ENCODE data around the gene UVSSA.
A peak's percentile ranks its signal among the peaks of the same experiment; 100 is the strongest.
"Not testable (repeated sequence)": the region's sequence is repeated elsewhere in the genome, so short reads cannot be mapped to it uniquely, and the experiment has no call there.

The UVSSA gene

DNA sequence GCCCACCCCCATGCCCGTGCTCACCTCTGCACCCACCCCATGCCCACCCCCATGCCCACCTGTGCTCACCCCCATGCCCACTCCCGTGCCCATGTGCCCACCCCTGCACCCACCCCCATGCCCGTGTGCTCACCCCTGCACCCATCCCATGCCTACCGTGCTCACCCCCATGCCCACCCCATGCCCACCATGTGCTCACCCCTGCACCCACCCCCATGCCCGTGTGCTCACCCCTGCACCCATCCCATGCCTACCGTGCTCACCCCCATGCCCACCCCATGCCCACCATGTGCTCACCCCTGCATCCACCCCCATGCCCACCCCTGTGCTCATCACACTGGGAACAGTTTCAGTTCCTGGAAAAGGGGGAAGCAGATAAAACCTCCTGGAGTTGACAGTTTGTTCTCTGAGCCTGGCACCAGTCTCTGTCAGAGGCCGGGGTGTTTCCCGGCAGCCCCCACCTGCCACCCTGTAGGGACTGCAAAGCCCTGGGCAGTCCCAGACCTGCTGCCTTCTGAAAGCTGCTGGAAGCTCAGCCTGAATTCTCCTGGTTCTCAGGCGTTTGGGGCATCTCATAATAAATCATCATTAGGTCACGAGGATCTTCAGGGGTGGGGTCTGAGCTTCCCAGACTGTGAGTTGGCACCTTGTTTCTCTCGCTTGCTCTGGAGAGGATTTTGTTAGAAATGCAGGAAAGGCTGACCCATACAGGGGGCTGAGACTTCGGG, 13.0 kb upstream of the UVSSA start:
- not testable (repeated sequence) for H3K27me3 Mint-ChIP-seq; DNase-seq (ENCODE audit: low spot score in 2 of 2); ATAC-seq (ENCODE audit: low read depth); H3K9me3 Mint-ChIP-seq; H3K4me3 Mint-ChIP-seq; H3K27ac Mint-ChIP-seq; H3K4me1 Mint-ChIP-seq
- H3K36me3 Mint-ChIP-seq = peaks cover 30% of the 10 kb centered on the region

DNA sequence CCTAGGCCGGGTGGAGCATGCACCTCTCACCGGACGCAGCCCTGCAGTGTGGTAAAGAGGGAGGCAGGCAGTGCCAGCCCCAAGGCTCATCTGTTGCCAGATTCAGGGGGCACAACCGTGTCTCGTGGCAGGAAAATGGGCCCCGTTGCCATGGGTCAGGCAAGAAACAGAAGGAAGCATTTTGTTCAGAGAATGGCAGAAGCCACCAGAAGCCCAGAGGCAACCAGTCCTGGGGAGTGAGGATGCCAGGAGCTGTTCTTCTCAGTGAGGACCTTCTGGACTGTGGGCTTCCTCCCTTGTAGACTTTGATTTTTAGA, 12.5 kb upstream of the UVSSA start:
- Mint-ChIP-seq H3K36me3 (peaks cover 33% of the 10 kb centered on the region), H3K4me3 (no peak overlapping the region), H3K27me3 (no peaks in the 10 kb centered on the region), H3K4me1 (peaks cover 5% of the 10 kb centered on the region), H3K9me3 (peaks cover 2% of the 10 kb centered on the region), H3K27ac (no peak overlapping the region)
- no peak for ATAC-seq (ENCODE audit: low read depth)
- DNase-seq (ENCODE audit: low spot score in 2 of 2) = no peak

DNA sequence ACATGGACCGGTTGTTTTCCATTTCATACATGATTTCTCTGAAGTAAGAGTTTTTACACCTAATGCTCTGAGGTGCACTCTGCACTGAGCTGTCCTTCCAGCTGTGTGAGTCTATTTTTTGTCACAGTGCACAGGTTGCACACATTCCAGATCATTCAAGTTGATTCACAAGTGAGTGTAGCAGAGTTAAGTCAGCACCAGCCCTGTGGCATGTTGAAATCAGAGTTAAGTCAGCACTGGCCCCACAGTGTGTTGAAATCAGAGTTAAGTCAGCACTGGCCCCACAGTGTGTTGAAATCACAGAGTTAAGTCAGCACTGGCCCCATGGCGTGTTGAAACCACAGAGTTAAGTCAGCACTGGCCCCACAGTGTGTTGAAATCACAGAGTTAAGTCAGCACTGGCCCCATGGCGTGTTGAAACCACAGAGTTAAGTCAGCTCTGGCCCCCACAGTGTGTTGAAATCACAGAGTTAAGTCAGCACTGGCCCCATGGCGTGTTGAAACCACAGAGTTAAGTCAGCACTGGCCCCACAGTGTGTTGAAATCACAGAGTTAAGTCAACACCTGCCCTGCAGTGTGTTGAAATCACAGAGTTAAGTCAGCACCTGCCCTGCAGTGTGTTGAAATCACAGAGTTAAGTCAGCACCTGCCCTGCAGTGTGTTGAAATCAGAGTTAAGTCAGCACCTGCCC, 11.7 kb upstream of the UVSSA start:
- H3K27me3 Mint-ChIP-seq; H3K4me3 Mint-ChIP-seq; ATAC-seq (ENCODE audit: low read depth); H3K9me3 Mint-ChIP-seq; H3K27ac Mint-ChIP-seq; DNase-seq (ENCODE audit: low spot score in 2 of 2); H3K4me1 Mint-ChIP-seq: not testable (repeated sequence)
- H3K36me3 Mint-ChIP-seq = peaks cover 33% of the 10 kb centered on the region

DNA sequence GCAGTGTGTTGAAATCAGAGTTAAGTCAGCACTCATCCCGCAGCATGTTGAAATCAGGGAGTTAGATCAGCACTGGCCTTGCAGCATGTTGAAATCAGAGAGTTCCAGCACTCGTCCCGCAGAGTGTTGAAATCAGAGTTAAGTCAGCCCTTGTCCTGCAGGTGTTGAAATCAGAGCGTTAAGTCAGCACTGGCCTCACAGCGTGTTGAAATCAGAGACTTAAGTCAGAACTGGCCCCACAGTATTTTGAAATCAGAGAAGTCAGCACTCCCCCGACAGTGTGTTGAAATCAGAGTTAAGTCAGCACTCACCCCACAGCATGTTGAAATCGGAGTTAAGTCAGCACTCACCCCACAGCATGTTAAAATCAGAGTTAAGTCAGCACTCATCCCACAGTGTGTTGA, 10.9 kb upstream of the UVSSA start:
- no peaks in the 10 kb centered on the region for H3K27me3 Mint-ChIP-seq
- H3K4me3 Mint-ChIP-seq = no peak overlapping the region
- peaks cover 38% of the 10 kb centered on the region for H3K36me3 Mint-ChIP-seq
- H3K9me3 Mint-ChIP-seq = peaks cover 2% of the 10 kb centered on the region
- H3K4me1 Mint-ChIP-seq = peaks cover 5% of the 10 kb centered on the region
- H3K27ac Mint-ChIP-seq = no peak overlapping the region
- DNase-seq (ENCODE audit: low spot score in 2 of 2) (no peak), ATAC-seq (ENCODE audit: low read depth) (no peak)

DNA sequence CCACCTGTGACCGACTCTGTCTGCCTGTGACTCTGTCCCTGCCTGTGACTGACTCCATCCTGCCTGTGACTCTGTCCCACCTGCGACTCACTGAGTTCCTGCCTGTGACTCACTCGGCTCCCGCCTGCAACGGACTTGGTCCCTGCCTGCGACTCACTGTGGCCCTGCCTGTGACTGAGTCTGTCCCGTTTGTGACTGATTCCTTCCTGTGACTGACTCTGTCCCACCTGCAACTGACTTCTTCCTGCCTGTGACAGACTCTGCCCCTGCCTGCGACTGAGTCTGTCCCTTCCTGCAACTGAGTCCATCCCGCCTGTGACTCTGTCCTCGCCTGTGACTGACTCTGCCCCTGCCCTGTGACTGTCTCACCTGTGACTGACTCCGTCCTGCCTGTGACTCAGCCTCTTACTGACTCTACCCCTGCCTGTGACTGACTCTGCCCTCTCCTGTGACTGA, 9.6 kb upstream of the UVSSA start:
- H3K4me3 Mint-ChIP-seq = no peak overlapping the region
- DNase-seq (ENCODE audit: low spot score in 2 of 2) (no peak), ATAC-seq (ENCODE audit: low read depth) (no peak)

DNA sequence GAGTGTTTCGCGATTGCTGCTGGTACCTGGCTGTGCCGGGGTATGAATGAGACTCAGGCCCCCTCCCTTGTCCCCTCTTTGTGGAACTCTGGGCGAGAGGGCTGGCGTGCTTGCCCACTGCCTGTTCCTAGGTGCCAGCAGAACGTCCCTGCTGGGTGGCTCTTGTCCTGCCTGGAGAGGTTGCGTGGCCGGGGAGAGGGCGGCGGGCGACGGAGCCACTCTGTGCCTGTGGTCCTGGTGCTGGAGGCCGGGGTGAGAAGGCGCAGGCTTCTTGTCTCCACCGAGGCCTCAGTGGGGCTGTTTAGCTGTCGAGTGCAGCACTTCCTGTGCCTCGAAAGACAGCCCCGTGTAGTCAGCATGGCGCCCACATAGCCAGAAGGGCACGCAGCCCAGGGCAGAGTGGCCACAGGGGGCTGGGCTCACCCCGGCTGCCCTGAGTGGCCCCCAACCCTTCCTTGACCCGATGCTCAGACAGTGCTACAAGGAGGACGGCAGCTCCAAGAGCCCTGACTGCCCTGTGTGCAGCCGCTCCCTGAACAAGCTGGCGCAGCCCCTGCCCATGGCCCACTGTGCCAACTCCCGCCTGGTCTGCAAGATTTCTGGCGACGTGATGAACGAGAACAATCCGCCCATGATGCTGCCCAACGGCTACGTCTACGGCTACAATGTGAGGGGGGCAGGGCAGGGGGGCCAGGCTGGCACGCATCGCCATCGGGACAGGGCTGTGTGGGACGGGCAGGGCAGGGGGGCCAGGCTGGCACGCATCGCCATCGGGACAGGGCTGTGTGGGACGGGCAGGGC, 8.9 kb upstream of the UVSSA start:
- Mint-ChIP-seq H3K27me3 (no peaks in the 10 kb centered on the region), H3K4me3 (no peak overlapping the region), H3K27ac (no peak overlapping the region), H3K36me3 (peaks cover 35% of the 10 kb centered on the region), H3K4me1 (no peaks in the 10 kb centered on the region), H3K9me3 (peaks cover 2% of the 10 kb centered on the region)
- ATAC-seq (ENCODE audit: low read depth) (no peak), DNase-seq (ENCODE audit: low spot score in 2 of 2) (no peak)

More for the DNA sequence above, 9.6 kb upstream of the UVSSA start:
- Mint-ChIP-seq H3K9me3 (peaks cover 2% of the 10 kb centered on the region), H3K27me3 (no peaks in the 10 kb centered on the region), H3K4me1 (no peaks in the 10 kb centered on the region), H3K27ac (peak overlapping the region; percentile 20), H3K36me3 (peaks cover 35% of the 10 kb centered on the region)

DNA sequence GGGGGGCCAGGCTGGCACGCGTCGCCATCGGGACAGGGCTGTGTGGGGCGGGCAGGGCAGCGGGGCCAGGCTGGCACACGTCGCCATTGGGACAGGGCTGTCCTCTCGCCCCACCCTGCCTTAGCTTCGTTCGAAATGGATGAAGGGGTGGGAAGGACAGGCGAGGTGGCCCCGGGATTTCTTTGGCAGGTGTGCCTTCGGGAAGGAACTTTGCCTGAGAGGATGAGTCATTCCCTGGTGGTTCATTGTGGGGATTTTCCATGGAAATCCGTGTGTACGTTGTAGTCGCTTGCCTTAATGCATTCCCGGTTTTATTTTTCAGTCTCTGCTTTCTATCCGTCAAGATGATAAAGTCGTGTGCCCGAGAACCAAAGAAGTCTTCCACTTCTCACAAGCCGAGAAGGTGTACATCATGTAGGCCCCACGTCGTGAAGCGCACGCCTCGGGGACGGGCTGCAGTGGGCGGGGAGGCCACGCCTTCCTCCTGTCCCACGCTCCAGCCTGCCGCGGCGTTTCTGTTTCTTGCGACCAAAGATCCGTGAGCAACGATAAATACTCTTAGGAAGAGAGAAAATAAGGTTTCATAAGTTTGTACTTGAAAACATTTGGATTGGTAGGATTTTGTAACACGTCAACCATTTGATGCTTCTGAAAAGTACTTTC, 8.1 kb upstream of the UVSSA start:
- ATAC-seq (ENCODE audit: low read depth) (no peak), DNase-seq (ENCODE audit: low spot score in 2 of 2) (no peak)
- Mint-ChIP-seq H3K4me1 (no peaks in the 10 kb centered on the region), H3K27ac (no peak overlapping the region), H3K9me3 (peaks cover 2% of the 10 kb centered on the region), H3K36me3 (peaks cover 35% of the 10 kb centered on the region), H3K4me3 (no peak overlapping the region), H3K27me3 (no peaks in the 10 kb centered on the region)

DNA sequence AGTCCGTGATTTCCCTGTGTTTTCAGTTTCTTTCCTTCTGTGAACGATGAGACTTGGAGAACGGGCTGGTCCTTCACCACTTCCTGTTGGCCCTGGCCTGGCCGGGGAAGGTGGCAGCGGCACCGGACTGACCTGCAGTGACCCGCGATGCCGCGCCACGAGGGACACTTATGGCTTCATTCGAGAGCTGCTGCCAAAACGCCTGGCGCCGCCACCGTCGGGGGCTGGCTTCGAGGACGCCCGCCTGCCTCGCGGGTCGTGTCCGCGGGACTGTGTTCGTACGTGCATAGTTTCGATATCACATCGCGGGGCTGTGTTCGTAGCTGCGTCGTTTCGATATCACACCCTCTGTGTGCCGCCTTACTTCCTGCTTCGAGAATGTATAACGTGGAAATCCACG, 7.5 kb upstream of the UVSSA start:
- ATAC-seq (ENCODE audit: low read depth) (no peak), DNase-seq (ENCODE audit: low spot score in 2 of 2) (no peak)
- no peak overlapping the region for H3K4me3 Mint-ChIP-seq
- peaks cover 2% of the 10 kb centered on the region for H3K9me3 Mint-ChIP-seq
- no peaks in the 10 kb centered on the region for H3K27me3 Mint-ChIP-seq
- H3K4me1 Mint-ChIP-seq = peaks cover under 1% of the 10 kb centered on the region
- H3K27ac Mint-ChIP-seq = no peak overlapping the region
- H3K36me3 Mint-ChIP-seq = peaks cover 35% of the 10 kb centered on the region

DNA sequence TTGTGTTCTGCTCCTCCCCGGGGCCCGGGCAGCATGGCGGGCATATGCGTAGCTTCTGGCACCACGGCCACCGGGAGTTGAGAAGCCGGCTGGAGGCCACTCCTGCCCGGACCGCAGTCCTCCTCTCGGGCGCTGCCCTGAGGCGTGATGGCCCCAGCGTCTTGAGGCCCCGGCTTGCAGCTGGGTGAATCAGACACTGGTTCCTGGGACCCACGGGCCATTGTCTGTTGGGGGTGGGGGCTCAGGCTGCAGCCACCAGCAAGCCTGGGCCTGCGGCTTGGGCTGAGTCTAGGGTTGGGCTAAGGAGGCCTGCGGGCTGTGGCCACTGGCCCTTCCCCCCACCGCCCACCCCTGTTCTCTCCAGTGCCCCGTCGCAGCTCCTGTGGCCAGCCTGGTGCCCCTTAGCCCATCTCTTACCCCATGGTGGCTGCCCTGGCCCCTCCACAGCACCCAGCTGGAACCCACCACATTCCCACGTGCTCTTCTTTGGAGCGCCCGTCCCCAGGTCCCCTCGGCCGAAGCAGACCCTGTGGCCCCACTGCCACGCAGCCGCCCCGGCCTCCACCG, 6.7 kb upstream of the UVSSA start:
- ATAC-seq (ENCODE audit: low read depth) (no peak), DNase-seq (ENCODE audit: low spot score in 2 of 2) (no peak)
- H3K36me3 Mint-ChIP-seq = peaks cover 35% of the 10 kb centered on the region
- H3K27me3 Mint-ChIP-seq = no peaks in the 10 kb centered on the region
- H3K4me3 Mint-ChIP-seq = no peak overlapping the region
- H3K4me1 Mint-ChIP-seq = peaks cover 4% of the 10 kb centered on the region
- no peak overlapping the region for H3K27ac Mint-ChIP-seq
- peaks cover 2% of the 10 kb centered on the region for H3K9me3 Mint-ChIP-seq

DNA sequence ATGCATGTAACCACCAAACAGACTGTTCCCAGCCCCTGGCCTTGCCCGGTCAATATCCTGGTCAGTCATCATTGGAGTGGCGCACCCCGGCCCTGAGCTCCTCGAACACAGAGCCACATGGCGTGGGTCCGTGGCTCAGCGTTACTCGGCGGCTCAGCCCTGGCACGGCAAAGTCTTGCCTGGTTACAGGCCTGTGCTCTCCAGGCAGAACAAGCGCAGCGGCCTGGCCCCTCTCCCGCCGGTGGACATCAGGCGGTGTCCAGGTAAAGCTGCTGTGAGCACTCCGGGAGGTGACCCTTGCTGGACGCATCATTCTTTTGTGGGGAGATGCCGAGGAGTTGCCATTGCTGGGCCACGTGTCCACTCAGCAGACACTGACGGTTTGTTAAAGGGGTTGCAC, 6.1 kb upstream of the UVSSA start:
- Mint-ChIP-seq H3K4me3 (no peak overlapping the region), H3K27me3 (no peaks in the 10 kb centered on the region), H3K36me3 (peaks cover 35% of the 10 kb centered on the region), H3K9me3 (peaks cover 2% of the 10 kb centered on the region), H3K27ac (no peak overlapping the region), H3K4me1 (peaks cover 9% of the 10 kb centered on the region)
- ATAC-seq (ENCODE audit: low read depth) = no peak
- no peak for DNase-seq (ENCODE audit: low spot score in 2 of 2)

DNA sequence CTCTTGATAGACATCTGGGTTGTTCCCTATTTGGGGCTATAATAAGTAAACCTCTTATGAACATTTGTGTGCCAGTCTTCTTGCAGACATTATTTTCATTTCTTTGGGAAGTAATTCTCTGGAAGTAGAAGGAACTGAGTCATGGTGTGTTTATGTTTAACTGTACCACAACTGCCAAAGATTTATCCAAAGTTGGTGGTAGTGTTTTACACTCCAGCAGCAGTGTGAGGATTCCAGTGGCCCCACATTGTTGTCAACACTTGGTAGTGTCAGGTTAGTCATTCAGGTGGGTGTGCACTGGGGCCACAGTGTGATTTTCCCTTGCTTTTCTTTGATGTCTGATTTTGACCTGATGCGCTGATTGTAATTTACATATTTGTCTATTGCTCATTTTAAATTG, 5.0 kb upstream of the UVSSA start:
- peaks cover 9% of the 10 kb centered on the region for H3K4me1 Mint-ChIP-seq
- peaks cover 2% of the 10 kb centered on the region for H3K9me3 Mint-ChIP-seq
- no peaks in the 10 kb centered on the region for H3K27me3 Mint-ChIP-seq
- peaks cover 27% of the 10 kb centered on the region for H3K36me3 Mint-ChIP-seq
- no peak for DNase-seq (ENCODE audit: low spot score in 2 of 2)
- H3K27ac Mint-ChIP-seq = peak overlapping the region; percentile 60
- H3K4me3 Mint-ChIP-seq = no peak overlapping the region
- ATAC-seq (ENCODE audit: low read depth) = no peak

DNA sequence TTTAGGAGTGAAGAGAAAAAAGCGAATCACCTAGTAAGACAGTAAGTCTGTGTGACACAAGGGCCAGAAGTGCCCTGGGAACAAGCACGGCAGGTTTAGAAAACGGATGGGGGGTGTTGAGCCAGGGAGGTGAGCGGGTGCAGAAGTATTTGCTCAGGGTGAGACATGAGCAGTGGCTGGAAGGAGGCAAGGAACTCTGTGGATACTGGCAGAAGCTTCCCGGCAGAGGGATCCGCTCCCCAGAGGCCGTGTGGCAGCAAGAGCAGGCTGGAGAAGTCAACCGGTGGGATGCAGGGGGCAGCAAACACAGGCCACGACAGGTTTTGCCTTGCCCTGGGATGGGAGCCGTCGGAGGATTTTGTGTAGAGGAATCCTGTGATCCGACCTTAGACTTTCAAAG, 2.3 kb upstream of the UVSSA start:
- Mint-ChIP-seq H3K36me3 (peaks cover 7% of the 10 kb centered on the region), H3K9me3 (no peaks in the 10 kb centered on the region), H3K4me3 (peak overlapping the region; percentile 82), H3K27ac (peak overlapping the region; percentile 45), H3K27me3 (no peaks in the 10 kb centered on the region), H3K4me1 (peaks cover 18% of the 10 kb centered on the region)
- DNase-seq (ENCODE audit: low spot score in 2 of 2) (no peak), ATAC-seq (ENCODE audit: low read depth) (no peak)

DNA sequence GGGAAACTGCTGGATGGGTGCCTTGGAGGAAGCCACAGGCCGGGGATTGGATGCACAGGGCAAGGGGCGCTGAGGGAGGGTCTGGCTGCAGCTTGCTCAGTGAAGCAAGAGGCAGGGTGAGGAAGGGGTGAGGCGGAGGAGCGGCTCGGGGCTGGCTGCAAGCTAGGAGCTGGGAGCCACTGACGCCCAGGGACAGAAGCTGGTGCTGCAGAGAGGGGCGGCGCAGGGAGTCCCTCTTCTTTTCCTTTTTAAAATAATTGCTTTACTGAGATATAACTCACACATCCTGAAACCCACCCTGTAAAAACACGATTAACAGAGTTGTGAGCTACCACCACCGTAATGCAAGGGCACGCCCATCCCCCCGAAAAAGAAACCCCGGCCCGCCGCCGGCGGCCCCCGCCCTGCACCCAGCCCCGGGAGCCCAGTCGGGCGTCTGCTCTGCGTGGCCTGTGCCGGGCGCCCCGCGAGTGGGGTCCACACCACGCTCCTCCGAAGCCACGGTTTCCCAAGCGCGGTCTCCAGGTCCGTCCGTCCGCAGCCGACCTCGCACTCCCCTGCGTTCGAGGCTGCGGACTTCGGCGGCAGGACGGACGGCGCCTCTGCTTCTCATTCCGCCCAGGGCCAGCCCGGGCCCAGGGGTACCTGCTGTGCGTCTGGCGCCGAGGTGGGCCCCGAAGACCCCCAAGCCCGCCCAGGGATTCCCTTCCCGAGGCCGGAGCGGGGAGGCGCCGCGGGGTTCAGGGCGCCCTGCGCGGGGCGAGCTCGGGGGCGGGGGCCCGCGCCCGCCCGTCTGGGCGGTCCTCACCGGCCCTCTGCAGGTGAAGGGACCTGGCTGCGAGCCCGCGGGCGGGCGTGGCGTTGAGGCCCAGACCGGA, 866 bp upstream of the UVSSA start:
- peaks cover 18% of the 10 kb centered on the region for H3K4me1 Mint-ChIP-seq
- H3K9me3 Mint-ChIP-seq = no peaks in the 10 kb centered on the region
- DNase-seq (ENCODE audit: low spot score in 2 of 2) (no peak), ATAC-seq (ENCODE audit: low read depth) (peak; percentile 21)
- H3K27ac Mint-ChIP-seq = peak overlapping the region; percentile 91
- peaks cover 2% of the 10 kb centered on the region for H3K36me3 Mint-ChIP-seq
- no peaks in the 10 kb centered on the region for H3K27me3 Mint-ChIP-seq
- peak overlapping the region; percentile 90 for H3K4me3 Mint-ChIP-seq
